Left kidney (tissue), 2 donors: ENCODE results near the gene MYCBP2. TPM values are rescaled to one million over a fixed set of nuclear protein-coding genes. Genes with fewer than 3 reads are reported as not detected.
"Not testable (repeated sequence)": the region's sequence is repeated elsewhere in the genome, so short reads cannot be mapped to it uniquely, and the experiment has no call there.

Source experiments
- DNase-seq: peaks from one replicate; pipeline ENCODE4 v3.0.0-alpha.2; 2013
- polyA plus RNA-seq: library from polyadenylated mRNA; unstranded; fragments of 120-200 nt; gene quantifications from one replicate; pipeline ENCODE4 v1.2.1, GENCODE V29; 2013; ENCODE audit not compliant: insufficient read length

MYCBP2 gene
- polyA plus RNA-seq, 1 donor: 82.3 TPM

DNA sequence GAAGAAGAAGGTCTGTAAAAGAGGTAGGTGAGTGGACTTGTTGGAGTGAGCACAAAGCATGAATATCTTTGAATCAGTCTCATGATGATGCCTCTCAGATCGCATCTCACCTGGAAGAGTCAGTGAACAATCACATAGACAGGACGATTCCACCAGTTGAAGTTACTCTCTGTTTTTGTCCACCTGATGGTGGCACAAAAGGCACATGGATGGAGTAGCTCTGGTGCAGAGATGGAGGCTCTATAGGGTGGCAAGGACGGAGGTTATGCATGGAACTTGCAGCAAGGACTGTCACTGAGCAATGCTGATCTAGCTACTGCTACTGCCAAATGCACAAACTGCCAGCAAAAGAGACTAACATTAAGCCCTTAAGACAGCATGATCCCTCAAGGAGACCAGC, 10.3 kb upstream of the MYCBP2 start:
- DNase-seq: no peak

DNA sequence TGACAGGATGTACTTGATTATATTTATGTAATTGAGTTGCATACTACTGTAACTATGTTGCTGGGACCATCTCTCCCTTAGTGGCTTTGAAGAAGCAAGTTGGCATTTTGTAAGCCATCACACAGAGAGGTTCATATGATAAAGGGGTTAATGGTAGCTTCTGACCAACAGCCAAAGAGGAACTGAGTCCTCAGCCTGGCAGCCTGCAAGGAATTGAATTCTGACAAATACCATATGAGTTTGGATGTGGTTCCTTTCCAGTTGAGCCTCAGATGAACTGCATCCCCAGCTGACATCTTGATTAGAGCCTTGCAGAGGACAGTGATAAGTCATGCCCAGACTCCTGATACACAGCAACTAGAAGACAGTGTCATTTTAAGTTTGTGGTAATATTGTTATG, 8.6 kb upstream of the MYCBP2 start:
- DNase-seq: no peak

GRCh38 chr13:77333594-77333993, 6.7 kb upstream of the MYCBP2 start:
- DNase-seq: no peak

DNA sequence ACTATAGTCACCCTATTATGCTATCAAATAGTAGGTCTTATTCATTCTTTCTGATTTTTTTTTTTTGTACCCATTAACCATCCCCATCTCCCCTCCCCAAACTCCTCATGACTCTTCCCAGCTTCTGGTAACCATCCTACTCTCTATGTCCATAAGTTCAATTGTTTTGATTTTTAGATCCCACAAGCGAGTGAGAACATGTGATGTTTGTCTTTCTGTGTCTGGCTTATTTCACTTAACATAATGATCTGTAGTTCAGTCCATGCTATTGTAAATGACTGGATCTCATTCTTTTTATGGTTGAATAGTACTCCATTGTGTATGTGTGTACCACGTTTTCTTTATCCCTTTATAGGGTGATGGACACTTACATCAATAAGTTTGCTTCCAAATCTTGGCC, 4.5 kb upstream of the MYCBP2 start:
- no peak for DNase-seq

GRCh38 chr13:77329911-77330584, 3.2 kb upstream of the MYCBP2 start:
- peak; percentile 47 for DNase-seq

- DNase-seq: peak; percentile 94
Observed at GRCh38 chr13:77329133-77329910, 2.4 kb upstream of the MYCBP2 start.

DNA sequence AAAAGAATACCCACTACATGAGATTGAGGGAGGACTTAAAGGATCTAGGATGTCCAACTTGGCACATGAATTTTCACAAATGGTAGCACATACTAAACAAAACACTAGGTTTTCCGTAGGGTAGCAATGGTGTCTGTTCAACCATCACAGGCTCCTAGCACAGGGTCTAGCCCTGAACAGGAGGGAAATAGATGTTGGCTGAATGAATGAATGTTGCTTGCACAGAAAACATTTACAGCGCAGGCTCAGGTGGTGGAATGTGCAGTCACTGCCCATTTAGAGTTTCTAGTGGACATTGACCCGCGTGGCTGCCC, 1.9 kb upstream of the MYCBP2 start:
- no peak for DNase-seq

DNA sequence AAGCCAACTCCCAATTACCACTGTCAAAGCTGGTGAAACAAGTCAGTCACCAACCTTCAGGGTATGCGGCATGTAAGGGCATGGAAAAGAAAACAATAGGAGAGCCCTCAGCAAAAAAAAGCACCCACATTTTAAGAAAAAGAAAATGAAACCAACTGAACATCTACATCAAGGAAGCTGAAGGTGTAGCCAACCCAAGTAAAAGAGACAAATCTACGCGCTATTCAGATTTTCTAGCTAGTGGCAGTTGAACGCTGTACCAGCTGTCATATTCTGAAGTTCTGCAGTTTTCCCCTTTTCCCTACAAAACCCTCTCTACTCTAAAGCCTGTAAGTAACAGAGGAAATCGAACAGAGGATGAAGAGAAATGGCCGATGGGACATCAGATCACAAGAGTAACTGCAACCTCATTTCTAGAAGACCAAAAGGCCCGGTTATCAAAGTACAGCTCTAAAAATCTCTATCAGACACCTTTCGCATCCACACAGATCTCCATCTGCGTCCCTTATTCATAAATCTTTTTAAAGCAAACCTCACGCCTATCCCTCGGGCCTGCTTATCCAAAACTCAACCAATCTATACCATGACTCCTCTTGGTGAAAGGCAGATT, 1.4 kb downstream of the MYCBP2 start:
- peak; percentile 12 for DNase-seq

GRCh38 chr13:77323858-77324257, 3.0 kb downstream of the MYCBP2 start:
- no peak for DNase-seq

DNA sequence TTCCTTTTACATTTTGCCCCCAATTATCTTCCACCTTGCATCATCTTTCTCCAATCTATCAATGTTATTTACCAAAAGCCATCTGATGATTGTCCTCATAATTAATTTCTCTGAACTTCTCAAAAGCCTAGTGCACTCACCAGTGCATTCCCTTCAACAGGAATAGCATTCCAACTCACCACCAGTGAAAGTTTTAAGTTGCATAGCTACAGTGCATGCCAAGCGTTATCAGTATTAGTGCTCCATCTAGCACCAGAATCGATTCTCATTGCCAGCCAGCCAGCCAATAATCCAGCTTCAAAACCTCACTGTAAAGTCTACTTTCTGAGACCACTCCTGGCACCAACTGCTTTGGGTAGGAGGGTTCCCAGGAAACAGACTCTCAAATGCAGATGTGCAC, 7.4 kb downstream of the MYCBP2 start:
- no peak for DNase-seq

- DNase-seq: no peak
Observed at GRCh38 chr13:77318741-77319140, 8.2 kb downstream of the MYCBP2 start.

DNA sequence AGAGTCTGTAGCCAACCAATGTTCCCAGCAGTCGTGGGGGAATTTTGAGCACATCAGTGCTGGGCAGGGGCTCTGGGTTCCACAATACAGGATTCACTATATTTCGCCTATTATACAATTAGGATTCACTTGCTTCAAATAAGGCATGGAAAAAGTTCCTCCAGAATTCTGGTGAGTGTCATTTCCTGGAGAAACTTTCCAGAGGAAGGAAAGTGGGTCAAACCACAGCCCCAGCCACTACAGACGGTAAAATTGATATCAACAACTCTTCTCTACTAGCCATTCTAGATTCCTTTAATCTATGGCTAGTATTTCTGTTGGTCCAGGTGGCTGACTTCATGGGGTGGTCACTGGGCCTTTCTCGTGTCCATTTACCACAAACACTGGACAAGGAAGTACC, 10.5 kb downstream of the MYCBP2 start:
- no peak for DNase-seq

- not testable (repeated sequence) for DNase-seq
Observed at GRCh38 chr13:77315509-77315908, 11.4 kb downstream of the MYCBP2 start.

GRCh38 chr13:77313923-77314322, 13.0 kb downstream of the MYCBP2 start:
- DNase-seq: no peak

DNA sequence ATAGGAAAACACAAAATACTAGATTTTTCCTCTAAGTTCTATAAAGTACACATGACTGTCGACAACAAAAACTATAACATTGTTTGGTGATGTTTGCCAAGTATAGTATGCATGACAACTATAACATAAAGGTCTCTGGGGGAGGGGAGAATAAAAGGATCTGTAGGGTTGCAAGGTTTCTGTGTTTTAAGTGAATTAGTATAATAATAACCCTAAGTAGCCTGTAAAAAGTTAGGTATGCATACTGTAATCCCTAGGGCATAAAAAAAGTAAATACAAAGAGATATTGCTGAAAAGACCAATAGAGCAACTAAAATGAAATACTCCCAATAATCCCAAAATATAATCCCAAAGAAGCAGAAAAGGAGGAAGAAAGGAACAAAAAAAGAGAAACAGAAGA, 14.6 kb downstream of the MYCBP2 start:
- DNase-seq: no peak

DNA sequence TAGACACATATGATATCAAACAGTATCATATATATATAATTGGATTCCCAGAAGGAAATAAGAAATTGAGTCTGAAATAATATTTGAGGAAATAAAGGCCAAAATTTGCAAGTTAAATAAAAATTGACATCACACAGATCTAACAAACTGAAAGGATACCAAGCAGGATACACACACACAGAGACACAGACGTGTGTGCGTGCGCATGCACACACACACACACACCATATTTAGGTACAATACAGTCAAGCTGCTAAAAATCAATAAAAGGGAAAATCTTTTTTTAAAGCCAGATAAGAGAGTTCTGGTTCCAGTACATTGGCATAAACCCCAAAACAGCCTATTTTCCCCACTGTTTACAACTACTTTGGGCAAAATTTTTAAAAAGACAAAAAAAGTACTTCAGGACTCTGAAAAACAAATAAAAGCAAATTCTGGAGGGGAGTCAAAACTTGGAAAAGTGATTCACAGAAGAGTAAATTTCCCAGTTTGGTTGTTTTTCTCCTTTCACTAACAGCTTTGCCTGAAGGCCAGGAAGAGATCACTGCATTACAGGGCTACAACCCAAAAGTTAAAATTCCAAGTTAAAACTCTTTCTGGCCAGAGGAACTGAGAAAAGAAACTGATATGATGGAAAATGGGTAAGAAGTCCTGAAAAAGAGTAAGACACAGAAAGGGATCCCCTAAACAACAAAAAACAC, 16.2 kb downstream of the MYCBP2 start:
- no peak for DNase-seq

GRCh38 chr13:77310161-77310560, 16.7 kb downstream of the MYCBP2 start:
- DNase-seq: no peak

DNA sequence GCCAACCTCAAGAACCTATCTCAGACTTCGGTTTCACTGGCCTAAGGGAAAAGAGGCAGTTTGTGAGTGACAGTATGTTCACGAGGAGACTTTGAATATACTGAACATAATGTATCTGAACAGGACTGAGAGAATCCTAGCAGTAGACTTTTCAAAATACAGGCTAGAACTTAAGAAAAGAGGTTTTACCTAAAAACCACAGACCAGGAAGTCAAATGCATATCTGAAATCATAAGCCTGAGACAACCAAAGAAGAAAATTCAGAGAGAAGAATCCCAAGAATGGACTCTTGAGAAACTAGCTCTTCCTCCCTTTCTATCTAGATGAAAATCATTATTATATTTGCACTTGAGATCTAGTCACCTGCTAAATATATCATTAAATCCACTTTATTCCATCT, 17.6 kb downstream of the MYCBP2 start:
- no peak for DNase-seq

GRCh38 chr13:77306458-77306857, 20.4 kb downstream of the MYCBP2 start:
- DNase-seq: no peak

DNA sequence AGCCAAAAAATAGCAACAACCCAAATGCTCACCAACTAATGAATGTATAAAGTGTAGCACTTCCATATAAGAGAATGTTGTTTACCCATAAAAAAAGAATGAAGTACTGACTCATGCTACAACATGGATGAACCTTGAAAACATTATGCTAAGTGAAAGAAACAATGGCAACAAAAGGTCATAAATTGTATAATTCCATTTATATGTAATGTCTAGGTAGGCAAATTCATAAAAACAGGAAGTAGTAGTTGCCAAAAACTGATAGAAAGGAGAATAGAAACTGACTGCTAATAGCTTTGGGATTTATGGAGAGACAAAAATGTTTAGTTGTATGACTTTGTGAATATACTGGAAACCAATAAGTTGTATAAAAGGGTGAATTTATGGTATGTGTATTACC, 21.6 kb downstream of the MYCBP2 start:
- no peak for DNase-seq

DNA sequence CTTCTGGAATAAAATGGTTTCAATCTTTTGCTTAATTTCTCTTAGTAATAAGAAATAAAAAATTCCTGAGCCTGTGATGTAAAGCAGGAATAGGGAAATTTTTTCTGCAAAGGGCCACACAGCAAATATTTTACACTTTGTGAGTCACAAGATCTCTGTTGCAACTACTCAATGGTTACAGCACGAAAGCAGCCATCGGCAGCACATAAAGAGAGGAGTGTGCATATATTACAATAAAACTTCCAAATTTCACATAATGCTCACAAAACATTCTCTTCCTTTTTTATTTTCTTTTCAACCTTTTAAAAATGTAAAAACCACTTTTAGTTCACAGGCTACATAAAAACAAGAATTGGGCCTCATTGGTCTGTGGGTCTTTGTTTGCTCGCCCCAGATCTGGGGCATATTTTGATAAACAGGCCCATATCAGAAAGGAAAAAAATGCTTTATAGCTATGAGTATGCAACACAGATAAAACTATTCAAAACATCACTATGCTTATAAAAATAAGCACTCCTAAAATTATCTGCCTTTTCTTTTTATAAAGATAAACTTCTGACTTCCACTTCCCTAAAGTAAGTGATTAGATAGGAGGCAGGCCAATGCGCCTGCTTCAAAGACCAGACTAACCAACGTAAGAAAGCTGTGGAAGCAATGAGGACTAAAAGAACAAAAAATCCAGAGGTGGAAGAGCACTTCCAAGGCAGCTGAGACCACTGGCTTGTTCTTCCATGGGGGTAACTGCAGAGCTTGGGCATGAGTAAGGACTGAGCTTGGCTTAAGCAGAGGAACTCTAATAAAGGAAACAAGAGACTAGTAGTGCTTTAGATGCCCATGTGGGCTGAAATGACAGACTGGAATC, 26.5 kb downstream of the MYCBP2 start:
- no peak for DNase-seq

GRCh38 chr13:77299587-77299986, 27.3 kb downstream of the MYCBP2 start:
- no peak for DNase-seq
